K562 (cell line): ENCODE data around the gene CCDC141. TPM values are rescaled to one million over a fixed set of nuclear protein-coding genes. Genes with fewer than 3 reads are reported as not detected.

Experiments
- ATAC-seq: fragments of 200-7000 bp; cut with Tn5 transposase; 3 replicates; pipeline ENCODE4 v1.9.1; 2020; ENCODE audit warnings: moderate library complexity
- BruUV-seq: library from RNA; stranded (reverse); fragments of 400-500 nt; replicated peaks from 2 replicates; lab custom pipeline; 2021; lab: Mats Ljungman, UMichigan
- CTCF ChIA-PET: fragments of 300-600 bp; formaldehyde crosslinking; extraction: SDS; loops from one replicate; lab custom pipeline; 2021; ENCODE audit warnings: low intra/inter-chr PET ratio; lab: Yijun Ruan, JAX
- POLR2A ChIA-PET: fragments of 300-600, 350-650 bp; sonication (Branson Sonifier 250); formaldehyde crosslinking; extraction: SDS; loops from one replicate; lab custom pipeline; 2021; ENCODE audit warnings: antibody characterized with exemption, inconsistent platforms; lab: Yijun Ruan, JAX
- DNase-seq, 4 experiments: peaks; one replicate each; pipeline versions ENCODE4 v3.0.0 to v3.0.0-alpha.2; 2011 to 2018; ENCODE audit warnings: low spot score in 3 of 4, mixed read lengths in 3 of 4; ENCODE audit errors: extremely low read depth in 1 of 4
- FAIRE-seq: peaks from 2 replicates; lab custom pipeline; 2011; peaks lifted over from hg19 to GRCh38; lab: Jason Lieb, UNC
- H2AFZ ChIP-seq: 2 replicates; pipeline ENCODE4 v1.6.0; 2011; ENCODE audit warnings: low read depth, low read length, control low read depth, inconsistent platforms
- H3K27ac ChIP-seq: fragments of 200-600 bp; 3 replicates; pipeline ENCODE4 v1.8.0; 2011; ENCODE audit warnings: low read depth, mild to moderate bottlenecking, control low read depth, inconsistent platforms, low read length, moderate library complexity, mixed read lengths; ENCODE audit errors: extremely low read depth
- H3K27me3 ChIP-seq, 2 experiments: fragments of 300-600 bp in 1 of 2; 2 replicates in 1 of 2; 3 replicates in 1 of 2; pipeline versions ENCODE4 v1.6.0 to v1.8.0; 2011; ENCODE audit warnings: inconsistent platforms in 2 of 2, low read length in 2 of 2, mild to moderate bottlenecking in 1 of 2, mixed read lengths in 1 of 2, moderate library complexity in 1 of 2; ENCODE audit not compliant: control insufficient read depth in 2 of 2, insufficient read depth in 2 of 2
- H3K36me3 ChIP-seq: fragments of 300-600 bp; 3 replicates; pipeline ENCODE4 v1.8.0; 2011; ENCODE audit warnings: mild to moderate bottlenecking, low read length, inconsistent platforms; ENCODE audit not compliant: control insufficient read depth, insufficient read depth
- H3K4me1 ChIP-seq, 2 experiments: fragments of 200-600 bp in 1 of 2; replicated peaks in 1 of 2; 2 replicates in 1 of 2; 3 replicates in 1 of 2; pipeline versions ENCODE4 v1.5.1 to v1.8.0; 2011; ENCODE audit warnings: inconsistent platforms in 2 of 2, low read length in 2 of 2, mild to moderate bottlenecking in 1 of 2, mixed read lengths in 1 of 2, moderate library complexity in 1 of 2; ENCODE audit not compliant: control insufficient read depth in 2 of 2, insufficient read depth in 2 of 2
- H3K4me2 ChIP-seq: 2 replicates; pipeline ENCODE4 v1.6.1; 2011; ENCODE audit warnings: low read length, control low read depth, inconsistent platforms, mixed read lengths; ENCODE audit not compliant: insufficient read depth
- H3K4me3 ChIP-seq: fragments of 200-600 bp; sonication (generic), shearing (Covaris generic); 2 replicates; pipeline ENCODE4 v1.5.1; 2016; ENCODE audit warnings: control low read depth, inconsistent platforms
- H3K79me2 ChIP-seq: fragments of 200-600 bp; 3 replicates; pipeline ENCODE4 v1.8.0; 2011; ENCODE audit warnings: low read length, inconsistent platforms; ENCODE audit not compliant: control insufficient read depth, insufficient read depth
- H3K9ac ChIP-seq, 2 experiments: 2 replicates each; pipeline versions ENCODE4 v1.6.0 to v1.6.1; 2011; ENCODE audit warnings: low read depth in 2 of 2, low read length in 2 of 2, control low read depth in 1 of 2, inconsistent platforms in 1 of 2, mild to moderate bottlenecking in 1 of 2, mixed read lengths in 1 of 2; ENCODE audit not compliant: insufficient read depth in 1 of 2
- H3K9me1 ChIP-seq: one replicate; pipeline ENCODE4 v1.6.0; 2011; ENCODE audit warnings: inconsistent platforms, mild to moderate bottlenecking, low read length, moderate library complexity; ENCODE audit not compliant: control insufficient read depth, insufficient read depth
- H3K9me3 ChIP-seq: replicated peaks from 2 replicates; pipeline ENCODE4 v1.5.1; 2011; ENCODE audit warnings: low read depth, low read length, inconsistent platforms; ENCODE audit not compliant: control insufficient read depth, insufficient read depth
- H4K20me1 ChIP-seq: replicated peaks from 2 replicates; pipeline ENCODE4 v1.6.1; 2011; ENCODE audit warnings: low read length, inconsistent platforms, mixed read lengths; ENCODE audit not compliant: control insufficient read depth, insufficient read depth
- BCLAF1 ChIP-seq, 2 experiments: fragments of 450-650 bp in 1 of 2; IDR thresholded peaks; 2 replicates each; pipeline ENCODE4 v1.6.1; 2011 to 2017; ENCODE audit warnings: low read depth in 2 of 2, antibody characterized with exemption in 1 of 2, borderline replicate concordance in 1 of 2, low read length in 1 of 2, mild to moderate bottlenecking in 1 of 2, mixed read lengths in 1 of 2; ENCODE audit not compliant: control insufficient read depth in 1 of 2
- CEBPB ChIP-seq: fragments of 450-650 bp; IDR thresholded peaks from 2 replicates; pipeline ENCODE4 v1.6.1; 2016; ENCODE audit warnings: missing genetic modification characterization, missing compliant biosample characterization
- CHD1 ChIP-seq: fragments of 200-600 bp; sonication (generic); IDR thresholded peaks from one replicate; pipeline ENCODE4 v1.6.1; 2012; ENCODE audit warnings: mild to moderate bottlenecking, moderate library complexity, low read length, inconsistent platforms
- FOXK2 ChIP-seq, 2 experiments: fragments of 450-650 bp; IDR thresholded peaks in 1 of 2; conservative IDR thresholded peaks in 1 of 2; 2 replicates each; pipeline ENCODE4 v1.6.1; 2016; ENCODE audit warnings: low read depth in 2 of 2, mild to moderate bottlenecking in 1 of 2
- HDGF ChIP-seq: fragments of 450-650 bp; IDR thresholded peaks from 2 replicates; pipeline ENCODE4 v1.6.1; 2016
- JUN ChIP-seq, 2 experiments: sonication (generic) in 1 of 2; formaldehyde crosslinking in 1 of 2; IDR thresholded peaks; 2 replicates each; pipeline versions ENCODE4 v1.6.1 to v1.8.0; 2012 to 2022; ENCODE audit warnings: borderline replicate concordance in 2 of 2, mild to moderate bottlenecking in 2 of 2, improper control_type of control experiment in 1 of 2, low read depth in 1 of 2, low read length in 1 of 2, missing genetic modification reagents in 1 of 2
- NFE2 ChIP-seq: IDR thresholded peaks from 2 replicates; pipeline ENCODE4 v1.6.1; 2014; ENCODE audit warnings: antibody characterized with exemption, low read depth
- TAF1 ChIP-seq: IDR thresholded peaks from 2 replicates; pipeline ENCODE4 v1.6.1; 2011; ENCODE audit warnings: mild to moderate bottlenecking, low read length, moderate library complexity; ENCODE audit not compliant: insufficient read depth, control insufficient read depth, severe bottlenecking; ENCODE audit errors: extremely low read depth
- ZNF124 ChIP-seq: sonication (generic); formaldehyde crosslinking; IDR thresholded peaks from 2 replicates; pipeline ENCODE4 v1.8.1; 2022; ENCODE audit warnings: missing genetic modification reagents
- ZSCAN29 ChIP-seq: fragments of 450-650 bp; IDR thresholded peaks from 2 replicates; pipeline ENCODE4 v1.6.1; 2017
- WGBS: fragments of 100-300 bp; shearing (Covaris generic); methylation state at CpG from one replicate; pipeline ENCODE4 v1.1.6; 2016; ENCODE audit warnings: low coverage, mixed read lengths; ENCODE audit not compliant: insufficient coverage; ENCODE audit errors: missing lambda C conversion rate; 5-methylcytosine and 5-hydroxymethylcytosine counted together
- in situ Hi-C: fragments of 300-500 bp; cut with MboI; formaldehyde crosslinking; loops from 4 replicates; pipeline ENCODE4 v1.15.0; 2018; ENCODE audit warnings: inconsistent platforms, mixed read lengths
- intact Hi-C: fragments of 100-400 bp; cut with micrococcal nuclease; formaldehyde crosslinking; loops from 2 replicates; pipeline ENCODE4 v1.14.2; 2022
- polyA plus RNA-seq, 8 experiments: library from polyadenylated mRNA; depleted of rRNA in 4 of 8; stranded (reverse) in 5 of 8; unstranded in 3 of 8; fragments of >200 nt; fragmentation: Nextera tagmentation in 2 of 8; fragmentation: Illumina TruSeq in 1 of 8; extraction: Ambion mirVana in 2 of 8; extraction: Trizol in 1 of 8; gene quantifications; 2 replicates each; pipeline versions ENCODE4 v1.2.1 to v1.2.3, GENCODE V29; 2011 to 2014; ENCODE audit warnings: inconsistent platforms in 1 of 8, missing spikeins in 1 of 8
- total RNA-seq, 7 experiments: library from RNA; depleted of rRNA in 6 of 7; stranded (reverse); fragments of >200 nt in 6 of 7; fragmentation: Illumina TruSeq in 2 of 7; extraction: Trizol in 2 of 7; gene quantifications; 2 replicates each; pipeline versions ENCODE4 v1.2.1 to v1.2.3, GENCODE V29; 2011 to 2021; ENCODE audit warnings: low replicate concordance in 1 of 7
- TF ChIP-seq, protein P1 (sequence below): fragments of 250-450 bp; sonication (Bioruptor Pico); IDR thresholded peaks from 2 replicates; pipeline ENCODE4 v1.4.0; 2020; ENCODE audit warnings: mild to moderate bottlenecking
- TF ChIP-seq, protein P2 (sequence below): sonication (generic); formaldehyde crosslinking; IDR thresholded peaks from 2 replicates; pipeline ENCODE4 v1.8.0; 2022; ENCODE audit warnings: mild to moderate bottlenecking, missing genetic modification reagents

The CCDC141 gene
- total and polyA plus RNA-seq, 9 of the 15 experiments (the other 6 are each of a cell fraction or from before 2014, with no cell fraction given), result 0.09 TPM; not detected in 8

- Histone ChIP-seq H3K9me3 (no peaks in the 10 kb centered on the region), H3K27me3 (no peaks in the 10 kb centered on the region), H3K79me2 (no peaks in the 10 kb centered on the region), H2AFZ (no peak overlapping the region), H3K4me3 (no peak overlapping the region), H3K27ac (no peak overlapping the region), H3K4me1 (no peaks in the 10 kb centered on the region), H3K36me3 (no peaks in the 10 kb centered on the region), H3K9ac (no peak overlapping the region), H3K4me2 (no peak overlapping the region), H4K20me1 (no peaks in the 10 kb centered on the region), H3K9me1 (no peaks in the 10 kb centered on the region)
- WGBS, result 0% methylated on average over 2 of the region's 2 CpGs
- ATAC-seq (no peak), FAIRE-seq (no peak), DNase-seq (no peak)
- CTCF ChIA-PET, result no interaction called here
- intact Hi-C loops, result no loop called here
- no peak for TF ChIP-seq FOXK2 (conservative IDR thresholded peaks at IDR 0.05 in 1 of 2, IDR thresholded peaks at IDR 0.05 in 1 of 2; ENCODE audit: low read depth in 2 of 2)
- TF ChIP-seq TAF1, result no peak
- no peak for TF ChIP-seq NFE2
- TF ChIP-seq BCLAF1 (IDR thresholded peaks at IDR 0.05; ENCODE audit: borderline replicate concordance in 1 of 2, control insufficient read depth in 1 of 2, low read depth in 2 of 2, low read length in 1 of 2), result no peak
- TF ChIP-seq CHD1, result no peak
- no peak for TF ChIP-seq JUN (IDR thresholded peaks at IDR 0.05; ENCODE audit: borderline replicate concordance, low read depth, low read length)
- TF ChIP-seq JUN (CRISPR knock-in tag; IDR thresholded peaks at IDR 0.05; ENCODE audit: borderline replicate concordance), result no peak
- TF ChIP-seq CEBPB, result no peak
- TF ChIP-seq, protein P1, sequence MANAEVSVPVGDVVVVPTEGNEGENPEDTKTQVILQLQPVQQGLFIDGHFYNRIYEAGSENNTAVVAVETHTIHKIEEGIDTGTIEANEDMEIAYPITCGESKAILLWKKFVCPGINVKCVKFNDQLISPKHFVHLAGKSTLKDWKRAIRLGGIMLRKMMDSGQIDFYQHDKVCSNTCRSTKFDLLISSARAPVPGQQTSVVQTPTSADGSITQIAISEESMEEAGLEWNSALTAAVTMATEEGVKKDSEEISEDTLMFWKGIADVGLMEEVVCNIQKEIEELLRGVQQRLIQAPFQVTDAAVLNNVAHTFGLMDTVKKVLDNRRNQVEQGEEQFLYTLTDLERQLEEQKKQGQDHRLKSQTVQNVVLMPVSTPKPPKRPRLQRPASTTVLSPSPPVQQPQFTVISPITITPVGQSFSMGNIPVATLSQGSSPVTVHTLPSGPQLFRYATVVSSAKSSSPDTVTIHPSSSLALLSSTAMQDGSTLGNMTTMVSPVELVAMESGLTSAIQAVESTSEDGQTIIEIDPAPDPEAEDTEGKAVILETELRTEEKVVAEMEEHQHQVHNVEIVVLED (CRISPR knock-in tag), result no peak
- TF ChIP-seq ZNF124 (CRISPR knock-in tag), result no peak
- TF ChIP-seq, protein P2, sequence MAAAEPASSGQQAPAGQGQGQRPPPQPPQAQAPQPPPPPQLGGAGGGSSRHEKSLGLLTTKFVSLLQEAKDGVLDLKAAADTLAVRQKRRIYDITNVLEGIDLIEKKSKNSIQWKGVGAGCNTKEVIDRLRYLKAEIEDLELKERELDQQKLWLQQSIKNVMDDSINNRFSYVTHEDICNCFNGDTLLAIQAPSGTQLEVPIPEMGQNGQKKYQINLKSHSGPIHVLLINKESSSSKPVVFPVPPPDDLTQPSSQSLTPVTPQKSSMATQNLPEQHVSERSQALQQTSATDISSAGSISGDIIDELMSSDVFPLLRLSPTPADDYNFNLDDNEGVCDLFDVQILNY, result no peak
- TF ChIP-seq ZSCAN29, result no peak
- no peak for TF ChIP-seq HDGF
- TF ChIP-seq, all 486 proteins: peak for 0
- in situ Hi-C loops, result no loop called here
- no TSS peak for BruUV-seq
- POLR2A ChIA-PET, result no interaction called here
Measured at GRCh38 chr2:179048099-179048498, 1.8 kb downstream of the CCDC141 start.
